Measurements from ENCODE around the gene NOTO. TPM values are rescaled to one million over a fixed set of nuclear protein-coding genes. Genes with fewer than 3 reads are reported as not detected.

The NOTO gene
- total RNA-seq, 1 donor from 2014 or later, result not detected

DNA sequence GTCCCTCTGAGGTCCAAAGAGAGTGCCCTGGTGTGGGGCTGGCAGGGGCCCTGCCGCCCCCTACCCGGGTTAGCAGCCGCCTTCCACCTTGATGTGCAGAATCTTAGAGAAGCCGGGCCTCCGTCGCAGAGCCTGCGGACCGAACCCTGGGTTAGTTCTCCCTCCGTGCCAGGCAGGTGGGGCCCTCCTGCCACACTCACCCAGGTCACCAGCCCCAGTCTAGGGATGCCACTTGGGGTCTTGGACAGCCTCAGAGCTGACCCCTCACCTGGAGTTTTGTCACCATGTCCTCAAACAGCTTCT is 56.5 kb downstream of the NOTO start:
- Histone ChIP-seq H3K9me3 (no peaks in the 10 kb centered on the region), H3K27ac (no peak overlapping the region), H3K4me3 (no peak overlapping the region), H3K27me3 (no peaks in the 10 kb centered on the region), H3K4me1 (no peaks in the 10 kb centered on the region), H3K36me3 (peaks cover 5% of the 10 kb centered on the region)
- DNase-seq, result peak; percentile 43
- TF ChIP-seq, protein P1, sequence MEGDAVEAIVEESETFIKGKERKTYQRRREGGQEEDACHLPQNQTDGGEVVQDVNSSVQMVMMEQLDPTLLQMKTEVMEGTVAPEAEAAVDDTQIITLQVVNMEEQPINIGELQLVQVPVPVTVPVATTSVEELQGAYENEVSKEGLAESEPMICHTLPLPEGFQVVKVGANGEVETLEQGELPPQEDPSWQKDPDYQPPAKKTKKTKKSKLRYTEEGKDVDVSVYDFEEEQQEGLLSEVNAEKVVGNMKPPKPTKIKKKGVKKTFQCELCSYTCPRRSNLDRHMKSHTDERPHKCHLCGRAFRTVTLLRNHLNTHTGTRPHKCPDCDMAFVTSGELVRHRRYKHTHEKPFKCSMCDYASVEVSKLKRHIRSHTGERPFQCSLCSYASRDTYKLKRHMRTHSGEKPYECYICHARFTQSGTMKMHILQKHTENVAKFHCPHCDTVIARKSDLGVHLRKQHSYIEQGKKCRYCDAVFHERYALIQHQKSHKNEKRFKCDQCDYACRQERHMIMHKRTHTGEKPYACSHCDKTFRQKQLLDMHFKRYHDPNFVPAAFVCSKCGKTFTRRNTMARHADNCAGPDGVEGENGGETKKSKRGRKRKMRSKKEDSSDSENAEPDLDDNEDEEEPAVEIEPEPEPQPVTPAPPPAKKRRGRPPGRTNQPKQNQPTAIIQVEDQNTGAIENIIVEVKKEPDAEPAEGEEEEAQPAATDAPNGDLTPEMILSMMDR (IDR thresholded peaks at IDR 0.05), result no peak
- ATAC-seq, result no peak
- intact Hi-C loops (cut with DNase I), result no loop called here

- H3K4me1 ChIP-seq, result no peaks in the 10 kb centered on the region
- ATAC-seq (no peak), DNase-seq (peak; percentile 46)
- no peaks in the 10 kb centered on the region for H3K9me3 ChIP-seq
- intact Hi-C loops (cut with DNase I), result no loop called here
- TF ChIP-seq, protein P1 (IDR thresholded peaks at IDR 0.05), result no peak
- no peaks in the 10 kb centered on the region for H3K27me3 ChIP-seq
- H3K27ac ChIP-seq, result no peak overlapping the region
- H3K36me3 ChIP-seq, result peaks cover 1% of the 10 kb centered on the region
- no peak overlapping the region for H3K4me3 ChIP-seq
These were observed 56.9 kb downstream of the NOTO start for GRCh38 chr2:73259276-73259675.

DNA sequence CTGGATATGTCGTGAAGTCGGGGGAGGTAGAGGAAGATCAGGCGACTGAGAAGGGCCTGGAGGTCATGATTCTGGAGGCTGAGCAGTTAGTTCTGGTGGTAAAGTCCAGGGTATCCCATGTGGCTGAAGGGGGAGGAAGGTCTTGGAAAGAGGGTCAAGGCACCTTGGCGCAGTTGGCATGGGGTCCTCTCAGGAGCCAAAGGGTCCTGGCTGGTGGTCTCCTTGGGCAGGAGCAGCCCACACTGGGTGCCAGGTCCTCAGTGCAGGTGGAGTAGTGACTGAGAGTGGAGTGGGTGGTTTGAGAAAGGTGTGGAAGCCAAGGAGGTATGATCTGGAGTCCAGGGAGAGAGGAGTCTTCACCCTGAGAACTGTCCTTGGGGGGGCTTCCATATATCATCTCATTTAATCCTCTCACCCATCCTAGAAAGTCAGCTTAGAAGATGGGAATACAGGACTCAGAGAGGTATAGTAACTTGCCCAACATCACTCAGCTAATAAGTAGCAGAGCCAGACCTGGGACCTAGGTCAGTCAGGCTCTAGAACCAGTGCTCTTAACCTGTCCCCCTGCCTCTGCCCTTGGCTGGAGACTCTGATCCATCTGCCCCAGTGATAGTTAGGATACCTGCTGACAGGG is 57.4 kb downstream of the NOTO start:
- Histone ChIP-seq H3K36me3 (no peaks in the 10 kb centered on the region), H3K27me3 (no peaks in the 10 kb centered on the region), H3K4me1 (no peaks in the 10 kb centered on the region), H3K9me3 (no peaks in the 10 kb centered on the region), H3K27ac (no peak overlapping the region), H3K4me3 (no peak overlapping the region)
- ATAC-seq (no peak), DNase-seq (peak; percentile 39)
- TF ChIP-seq, protein P1 (IDR thresholded peaks at IDR 0.05), result no peak
- intact Hi-C loops (cut with DNase I), result no loop called here

GRCh38 chr2:73260338-73260984 is 58.1 kb downstream of the NOTO start:
- peak; percentile 75 for ATAC-seq
- H3K27ac ChIP-seq, result no peak overlapping the region
- H3K27me3 ChIP-seq, result no peaks in the 10 kb centered on the region
- TF ChIP-seq, protein P1 (IDR thresholded peaks at IDR 0.05), result peak; percentile 34
- no peaks in the 10 kb centered on the region for H3K36me3 ChIP-seq
- H3K4me1 ChIP-seq, result no peaks in the 10 kb centered on the region
- H3K4me3 ChIP-seq, result no peak overlapping the region
- intact Hi-C loops (cut with DNase I), result no loop called here
- peak; percentile 79 for DNase-seq
- H3K9me3 ChIP-seq, result no peaks in the 10 kb centered on the region

Other genes with a start within 250 kb of the NOTO start
- 13.1 TPM for gene SFXN5, start 130.9 kb upstream of the NOTO start, total RNA-seq
- gene RAB11FIP5, start 89.6 kb upstream of the NOTO start, total RNA-seq, result 28.8 TPM
- 16.8 TPM for gene SMYD5, start 11.7 kb downstream of the NOTO start, total RNA-seq
- gene PRADC1, start 30.7 kb downstream of the NOTO start, total RNA-seq, result 15.5 TPM
- gene CCT7, start 31.7 kb downstream of the NOTO start, total RNA-seq, result 152 TPM
- gene FBXO41, start 81.9 kb downstream of the NOTO start, total RNA-seq, result 2.1 TPM
- not detected for gene EGR4, start 91.0 kb downstream of the NOTO start, total RNA-seq
- gene ALMS1, start 183.3 kb downstream of the NOTO start, total RNA-seq, result 22.1 TPM